Right lobe of liver (tissue), 6 donors: ENCODE results near the gene TMIE. TPM values are rescaled to one million over a fixed set of nuclear protein-coding genes. Genes with fewer than 3 reads are reported as not detected.

Experiments used
- ATAC-seq, 4 donors: fragments of 200-7000 bp; cut with Tn5 transposase; one replicate each; pipeline ENCODE4 v1.9.1; 2020; ENCODE audit warnings: mild to moderate bottlenecking in 4 of 4, moderate library complexity in 4 of 4
- DNase-seq, 3 donors: peaks; one replicate each; pipeline ENCODE4 v3.0.0-alpha.2; 2020
- H3K27ac ChIP-seq, 3 donors: fragments of 200-600 bp; one replicate each; pipeline ENCODE4 v1.8.0; 2022
- H3K27me3 ChIP-seq, 2 donors: fragments of 200-600 bp; one replicate each; pipeline ENCODE4 v1.8.0; 2022
- H3K36me3 ChIP-seq, 4 donors: fragments of 200-600 bp; sonication (generic) in 1 of 4; one replicate each; pipeline versions ENCODE4 v1.5.1 to v1.8.0; 2017 to 2022; ENCODE audit warnings: control low read depth in 1 of 4
- H3K4me1 ChIP-seq, 4 donors: fragments of 200-600 bp; sonication (generic) in 1 of 4; one replicate each; pipeline versions ENCODE4 v1.5.1 to v1.8.0; 2017 to 2022; ENCODE audit warnings: control low read depth in 1 of 4
- H3K4me3 ChIP-seq, 3 donors: fragments of 200-600 bp; one replicate each; pipeline ENCODE4 v1.8.0; 2022
- H3K9me3 ChIP-seq, 4 donors: fragments of 200-600 bp; sonication (generic) in 1 of 4; one replicate each; pipeline versions ENCODE4 v1.5.1 to v1.8.0; 2017 to 2022; ENCODE audit warnings: control low read depth in 1 of 4
- CTCF ChIP-seq, 4 donors: fragments of 200-600 bp in 3 of 4; fragments of 450-650 bp in 1 of 4; IDR thresholded peaks; one replicate each; pipeline versions ENCODE4 v1.5.1 to v1.8.0; 2016 to 2022; ENCODE audit warnings: antibody characterized with exemption in 4 of 4, mild to moderate bottlenecking in 2 of 4
- POLR2A ChIP-seq: fragments of 450-650 bp; IDR thresholded peaks from one replicate; pipeline ENCODE4 v1.6.1; 2017; ENCODE audit warnings: antibody characterized with exemption, mild to moderate bottlenecking
- WGBS: methylation state at CpG from one replicate; pipeline ENCODE4 v1.1.6; 2018; ENCODE audit warnings: low coverage, low lambda C conversion rate; ENCODE audit not compliant: insufficient coverage; ENCODE audit errors: missing lambda C conversion rate; 5-methylcytosine and 5-hydroxymethylcytosine counted together
- intact Hi-C, 2 donors: fragments of 100-400 bp; cut with DNase I; formaldehyde crosslinking; loops; one replicate each; pipeline versions ENCODE4 v1.11.2 to v1.14.1; 2022
- total RNA-seq, 6 experiments: library from RNA; depleted of rRNA in 2 of 6; stranded (reverse); fragments of >200 nt in 2 of 6; fragmentation: NEBNext Ultra II Directional in 3 of 6; extraction: Animal tissue kit (Norgen Biotek cat#: 25700) in 3 of 6; gene quantifications; one replicate each; pipeline versions ENCODE4 v1.1.0 to v1.2.4, GENCODE V29; 2016 to 2023
- donor health status: DM: no; HTN: yes; CAD: no.
- donor health status: DM: no; HTN: no; CAD: no.
- donor health status: DM: no; HTN: no; CAD: no.
- donor health status: DM: no; HTN: yes; CAD: no.
- donor health status: DM: no; HTN: yes; CAD: no.

The TMIE gene
- total RNA-seq, 6 experiments from 2014 or later = 0.21 to 0.79 (median 0.34) TPM

GRCh38 chr3:46695962-46696894, 5.0 kb upstream of the TMIE start:
- H3K27me3 ChIP-seq = no peaks in the 10 kb centered on the region
- no peak for TF ChIP-seq CTCF (IDR thresholded peaks at IDR 0.05)
- TF ChIP-seq POLR2A = no peak
- peak overlapping the region in 2 of 3 donors; percentile 15 to 33 for H3K27ac ChIP-seq
- no peaks in the 10 kb centered on the region for H3K9me3 ChIP-seq
- ATAC-seq (peak in 2 of 4 donors; percentile 1 to 2), DNase-seq (no peak)
- H3K4me3 ChIP-seq = no peak overlapping the region
- H3K36me3 ChIP-seq = no peaks in the 10 kb centered on the region
- WGBS = no CpG with 5 or more reads among the region's 4 CpGs
- intact Hi-C loops = no loop called here
- peaks cover 0 to 44% (median 12%) of the 10 kb centered on the region in 4 donors for H3K4me1 ChIP-seq

GRCh38 chr3:46699676-46700523, 1.3 kb upstream of the TMIE start:
- ATAC-seq = peak; percentile 84 to 87 (median 86)
- TF ChIP-seq POLR2A (no peak), CTCF (IDR thresholded peaks at IDR 0.05) (no peak)
- DNase-seq = peak; percentile 87 to 92 (median 87)
- intact Hi-C loops = no loop called here
- Histone ChIP-seq H3K27ac (peak overlapping the region in 1 of 3 donors; percentile 39), H3K4me1 (peaks cover 0 to 31% (median 7%) of the 10 kb centered on the region in 4 donors), H3K9me3 (no peaks in the 10 kb centered on the region), H3K36me3 (no peaks in the 10 kb centered on the region), H3K4me3 (no peak overlapping the region), H3K27me3 (no peaks in the 10 kb centered on the region)
- WGBS = 8% methylated on average over 2 of the region's 8 CpGs

GRCh38 chr3:46700772-46701171, 420 bp upstream of the TMIE start:
- ATAC-seq = peak in 1 of 4 donors; percentile 5
- Histone ChIP-seq H3K4me1 (peaks cover 0 to 27% (median 7%) of the 10 kb centered on the region in 4 donors), H3K9me3 (no peaks in the 10 kb centered on the region), H3K36me3 (no peaks in the 10 kb centered on the region), H3K4me3 (no peak overlapping the region), H3K27ac (no peak overlapping the region), H3K27me3 (no peaks in the 10 kb centered on the region)
- no CpG with 5 or more reads among the region's 4 CpGs for WGBS
- intact Hi-C loops = no loop called here
- peak in 1 of 3 donors; percentile 66 for DNase-seq
- TF ChIP-seq POLR2A (no peak), CTCF (IDR thresholded peaks at IDR 0.05) (no peak)

- TF ChIP-seq POLR2A (no peak), CTCF (IDR thresholded peaks at IDR 0.05) (no peak)
- Histone ChIP-seq H3K27me3 (no peaks in the 10 kb centered on the region), H3K27ac (no peak overlapping the region), H3K9me3 (no peaks in the 10 kb centered on the region), H3K36me3 (no peaks in the 10 kb centered on the region), H3K4me1 (peaks cover 0 to 19% (median 7%) of the 10 kb centered on the region in 4 donors), H3K4me3 (no peak overlapping the region)
- intact Hi-C loops = no loop called here
- DNase-seq (peak in 2 of 3 donors; percentile 12 to 49), ATAC-seq (no peak)
- 54% methylated on average over 3 of the region's 4 CpGs for WGBS
These were observed 1.2 kb downstream of the TMIE start for GRCh38 chr3:46702246-46703012.
